ENCODE measurements around the gene PTPRN2.

DNA sequence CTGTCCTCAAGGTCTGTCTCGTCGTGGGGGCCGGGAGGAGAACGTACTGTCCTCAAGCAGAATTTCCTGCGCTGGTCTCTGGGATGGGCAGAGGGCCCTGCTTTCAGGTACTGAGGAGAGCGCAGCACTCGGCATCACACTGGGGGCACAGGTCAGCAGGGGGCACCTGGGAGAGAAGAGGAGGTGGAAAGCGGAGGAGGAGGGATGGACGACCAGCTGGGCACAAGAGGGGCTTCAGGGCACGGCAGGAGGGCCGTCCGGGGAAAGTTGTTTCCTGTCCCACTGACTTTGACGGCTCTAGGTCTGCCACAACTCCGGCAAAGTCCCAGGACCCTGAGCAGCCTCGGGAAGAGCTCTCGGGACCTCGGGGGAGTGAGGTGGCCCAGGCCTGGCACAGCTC lies 714.0 kb downstream of the PTPRN2 start:
- TF ChIP-seq, protein P1, sequence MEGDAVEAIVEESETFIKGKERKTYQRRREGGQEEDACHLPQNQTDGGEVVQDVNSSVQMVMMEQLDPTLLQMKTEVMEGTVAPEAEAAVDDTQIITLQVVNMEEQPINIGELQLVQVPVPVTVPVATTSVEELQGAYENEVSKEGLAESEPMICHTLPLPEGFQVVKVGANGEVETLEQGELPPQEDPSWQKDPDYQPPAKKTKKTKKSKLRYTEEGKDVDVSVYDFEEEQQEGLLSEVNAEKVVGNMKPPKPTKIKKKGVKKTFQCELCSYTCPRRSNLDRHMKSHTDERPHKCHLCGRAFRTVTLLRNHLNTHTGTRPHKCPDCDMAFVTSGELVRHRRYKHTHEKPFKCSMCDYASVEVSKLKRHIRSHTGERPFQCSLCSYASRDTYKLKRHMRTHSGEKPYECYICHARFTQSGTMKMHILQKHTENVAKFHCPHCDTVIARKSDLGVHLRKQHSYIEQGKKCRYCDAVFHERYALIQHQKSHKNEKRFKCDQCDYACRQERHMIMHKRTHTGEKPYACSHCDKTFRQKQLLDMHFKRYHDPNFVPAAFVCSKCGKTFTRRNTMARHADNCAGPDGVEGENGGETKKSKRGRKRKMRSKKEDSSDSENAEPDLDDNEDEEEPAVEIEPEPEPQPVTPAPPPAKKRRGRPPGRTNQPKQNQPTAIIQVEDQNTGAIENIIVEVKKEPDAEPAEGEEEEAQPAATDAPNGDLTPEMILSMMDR (IDR thresholded peaks at IDR 0.05) = no peak
- no peak for TF ChIP-seq POLR2AphosphoS5 (IDR thresholded peaks at IDR 0.05; ENCODE audit: low read depth, low read length)
